ENCODE data around the gene OPN1SW. TPM values are rescaled to one million over a fixed set of nuclear protein-coding genes. Genes with fewer than 3 reads are reported as not detected.

The OPN1SW gene
- polyA plus RNA-seq, 4 donors: 0.13 TPM; not detected in 3

GRCh38 chr7:128810997-128811396 is 35.4 kb upstream of the OPN1SW start:
- peaks cover 0 to 9% (median 0%) of the 10 kb centered on the region in 3 donors for H3K4me1 ChIP-seq (ENCODE audit: control insufficient read depth in 3 of 3, insufficient read depth in 2 of 3, low read depth in 1 of 3, low read length in 2 of 3)
- H3K36me3 ChIP-seq (ENCODE audit: control insufficient read depth in 3 of 3, insufficient read depth in 2 of 3, low read depth in 1 of 3, low read length in 3 of 3): peaks cover 0 to 6% (median 0%) of the 10 kb centered on the region in 3 donors
- 84 to 92% (median 92%) methylated on average over 3 of the region's 3 CpGs for WGBS, 3 donors
- H3K27ac ChIP-seq (ENCODE audit: low read depth in 1 of 3, low read length in 2 of 3): no peak overlapping the region
- DNase-seq: no peak
- no peaks in the 10 kb centered on the region for H3K27me3 ChIP-seq (ENCODE audit: control insufficient read depth in 3 of 3, insufficient read depth in 3 of 3, low read length in 3 of 3)
- FAIRE-seq: no peak
- no peak overlapping the region for H3K4me3 ChIP-seq (ENCODE audit: low read depth in 1 of 3, low read length in 3 of 3)
- no peaks in the 10 kb centered on the region for H3K9me3 ChIP-seq (ENCODE audit: control insufficient read depth in 2 of 2, insufficient read depth in 1 of 2, low read depth in 1 of 2, low read length in 1 of 2)

GRCh38 chr7:128810473-128810872 is 34.9 kb upstream of the OPN1SW start:
- Histone ChIP-seq H3K27ac (ENCODE audit: low read depth in 1 of 3, low read length in 2 of 3) (no peak overlapping the region), H3K9me3 (ENCODE audit: control insufficient read depth in 2 of 2, insufficient read depth in 1 of 2, low read depth in 1 of 2, low read length in 1 of 2) (no peaks in the 10 kb centered on the region), H3K4me1 (ENCODE audit: control insufficient read depth in 3 of 3, insufficient read depth in 2 of 3, low read depth in 1 of 3, low read length in 2 of 3) (peaks cover 0 to 9% (median 0%) of the 10 kb centered on the region in 3 donors), H3K27me3 (ENCODE audit: control insufficient read depth in 3 of 3, insufficient read depth in 3 of 3, low read length in 3 of 3) (no peaks in the 10 kb centered on the region), H3K4me3 (ENCODE audit: low read depth in 1 of 3, low read length in 3 of 3) (no peak overlapping the region), H3K36me3 (ENCODE audit: control insufficient read depth in 3 of 3, insufficient read depth in 2 of 3, low read depth in 1 of 3, low read length in 3 of 3) (peaks cover 0 to 6% (median 0%) of the 10 kb centered on the region in 3 donors)
- no peak for FAIRE-seq
- WGBS, 3 donors: 86 to 90% (median 87%) methylated on average over 2 of the region's 2 CpGs
- no peak for DNase-seq

GRCh38 chr7:128809363-128809762 is 33.8 kb upstream of the OPN1SW start:
- H3K36me3 ChIP-seq (ENCODE audit: control insufficient read depth in 3 of 3, insufficient read depth in 2 of 3, low read depth in 1 of 3, low read length in 3 of 3): peaks cover 0 to 9% (median 0%) of the 10 kb centered on the region in 3 donors
- no peak for FAIRE-seq
- H3K9me3 ChIP-seq (ENCODE audit: control insufficient read depth in 2 of 2, insufficient read depth in 1 of 2, low read depth in 1 of 2, low read length in 1 of 2): no peaks in the 10 kb centered on the region
- no peaks in the 10 kb centered on the region for H3K27me3 ChIP-seq (ENCODE audit: control insufficient read depth in 3 of 3, insufficient read depth in 3 of 3, low read length in 3 of 3)
- H3K4me1 ChIP-seq (ENCODE audit: control insufficient read depth in 3 of 3, insufficient read depth in 2 of 3, low read depth in 1 of 3, low read length in 2 of 3): peaks cover 0 to 9% (median 0%) of the 10 kb centered on the region in 3 donors
- no peak overlapping the region for H3K27ac ChIP-seq (ENCODE audit: low read depth in 1 of 3, low read length in 2 of 3)
- DNase-seq: no peak
- no peak overlapping the region for H3K4me3 ChIP-seq (ENCODE audit: low read depth in 1 of 3, low read length in 3 of 3)
- WGBS, 3 donors: 75 to 86% (median 82%) methylated on average over 3 of the region's 3 CpGs

GRCh38 chr7:128807191-128807590 is 31.6 kb upstream of the OPN1SW start:
- FAIRE-seq (no peak), DNase-seq (no peak)
- Histone ChIP-seq H3K9me3 (ENCODE audit: control insufficient read depth in 2 of 2, insufficient read depth in 1 of 2, low read depth in 1 of 2, low read length in 1 of 2) (no peaks in the 10 kb centered on the region), H3K4me3 (ENCODE audit: low read depth in 1 of 3, low read length in 3 of 3) (no peak overlapping the region), H3K27me3 (ENCODE audit: control insufficient read depth in 3 of 3, insufficient read depth in 3 of 3, low read length in 3 of 3) (no peaks in the 10 kb centered on the region), H3K4me1 (ENCODE audit: control insufficient read depth in 3 of 3, insufficient read depth in 2 of 3, low read depth in 1 of 3, low read length in 2 of 3) (no peaks in the 10 kb centered on the region), H3K36me3 (ENCODE audit: control insufficient read depth in 3 of 3, insufficient read depth in 2 of 3, low read depth in 1 of 3, low read length in 3 of 3) (peaks cover 0 to 9% (median 0%) of the 10 kb centered on the region in 3 donors), H3K27ac (ENCODE audit: low read depth in 1 of 3, low read length in 2 of 3) (no peak overlapping the region)
- 83 to 90% (median 85%) methylated on average over 8 of the region's 8 CpGs for whole genome bisulfite sequencing, 3 donors

- Histone ChIP-seq H3K9me3 (ENCODE audit: control insufficient read depth in 2 of 2, insufficient read depth in 1 of 2, low read depth in 1 of 2, low read length in 1 of 2) (no peaks in the 10 kb centered on the region), H3K27ac (ENCODE audit: low read depth in 1 of 3, low read length in 2 of 3) (no peak overlapping the region), H3K4me1 (ENCODE audit: control insufficient read depth in 3 of 3, insufficient read depth in 2 of 3, low read depth in 1 of 3, low read length in 2 of 3) (peaks cover 0 to 5% (median 0%) of the 10 kb centered on the region in 3 donors), H3K4me3 (ENCODE audit: low read depth in 1 of 3, low read length in 3 of 3) (no peak overlapping the region), H3K36me3 (ENCODE audit: control insufficient read depth in 3 of 3, insufficient read depth in 2 of 3, low read depth in 1 of 3, low read length in 3 of 3) (peaks cover 0 to 5% (median 0%) of the 10 kb centered on the region in 3 donors), H3K27me3 (ENCODE audit: control insufficient read depth in 3 of 3, insufficient read depth in 3 of 3, low read length in 3 of 3) (no peaks in the 10 kb centered on the region)
- DNase-seq: no peak
- FAIRE-seq: no peak
- 92 to 94% (median 93%) methylated on average over 5 of the region's 5 CpGs for WGBS, 3 donors
Observed at GRCh38 chr7:128805225-128805624, 29.6 kb upstream of the OPN1SW start.

- no peak overlapping the region for H3K4me3 ChIP-seq (ENCODE audit: low read depth in 1 of 3, low read length in 3 of 3)
- FAIRE-seq (no peak), DNase-seq (no peak)
- no peaks in the 10 kb centered on the region for H3K27me3 ChIP-seq (ENCODE audit: control insufficient read depth in 3 of 3, insufficient read depth in 3 of 3, low read length in 3 of 3)
- WGBS, 3 donors: 83 to 86% (median 85%) methylated on average over 6 of the region's 6 CpGs
- peaks cover 0 to 5% (median 0%) of the 10 kb centered on the region in 3 donors for H3K4me1 ChIP-seq (ENCODE audit: control insufficient read depth in 3 of 3, insufficient read depth in 2 of 3, low read depth in 1 of 3, low read length in 2 of 3)
- peaks cover 0 to 3% (median 0%) of the 10 kb centered on the region in 3 donors for H3K36me3 ChIP-seq (ENCODE audit: control insufficient read depth in 3 of 3, insufficient read depth in 2 of 3, low read depth in 1 of 3, low read length in 3 of 3)
- no peaks in the 10 kb centered on the region for H3K9me3 ChIP-seq (ENCODE audit: control insufficient read depth in 2 of 2, insufficient read depth in 1 of 2, low read depth in 1 of 2, low read length in 1 of 2)
- no peak overlapping the region for H3K27ac ChIP-seq (ENCODE audit: low read depth in 1 of 3, low read length in 2 of 3)
Observed at GRCh38 chr7:128804484-128804883, 28.9 kb upstream of the OPN1SW start.

- no peak overlapping the region for H3K27ac ChIP-seq (ENCODE audit: low read depth in 1 of 3, low read length in 2 of 3)
- H3K4me3 ChIP-seq (ENCODE audit: low read depth in 1 of 3, low read length in 3 of 3): no peak overlapping the region
- no peak for DNase-seq
- peaks cover 0 to 5% (median 0%) of the 10 kb centered on the region in 3 donors for H3K4me1 ChIP-seq (ENCODE audit: control insufficient read depth in 3 of 3, insufficient read depth in 2 of 3, low read depth in 1 of 3, low read length in 2 of 3)
- FAIRE-seq: no peak
- no peaks in the 10 kb centered on the region for H3K9me3 ChIP-seq (ENCODE audit: control insufficient read depth in 2 of 2, insufficient read depth in 1 of 2, low read depth in 1 of 2, low read length in 1 of 2)
- peaks cover 0 to 3% (median 0%) of the 10 kb centered on the region in 3 donors for H3K36me3 ChIP-seq (ENCODE audit: control insufficient read depth in 3 of 3, insufficient read depth in 2 of 3, low read depth in 1 of 3, low read length in 3 of 3)
- no peaks in the 10 kb centered on the region for H3K27me3 ChIP-seq (ENCODE audit: control insufficient read depth in 3 of 3, insufficient read depth in 3 of 3, low read length in 3 of 3)
- WGBS, 3 donors: 78 to 84% (median 79%) methylated on average over 2 of the region's 2 CpGs
Observed at GRCh38 chr7:128801667-128802418, 26.2 kb upstream of the OPN1SW start.

- H3K27me3 ChIP-seq (ENCODE audit: control insufficient read depth in 3 of 3, insufficient read depth in 3 of 3, low read length in 3 of 3): no peaks in the 10 kb centered on the region
- H3K27ac ChIP-seq (ENCODE audit: low read depth in 1 of 3, low read length in 2 of 3): no peak overlapping the region
- peak overlapping the region in 1 of 3 donors; percentile 26 for H3K4me3 ChIP-seq (ENCODE audit: low read depth in 1 of 3, low read length in 3 of 3)
- DNase-seq (peak; percentile 84 to 91), FAIRE-seq (no peak)
- H3K9me3 ChIP-seq (ENCODE audit: control insufficient read depth in 2 of 2, insufficient read depth in 1 of 2, low read depth in 1 of 2, low read length in 1 of 2): no peaks in the 10 kb centered on the region
- WGBS, 3 donors: 29 to 73% (median 43%) methylated on average over 9 of the region's 9 CpGs
- peaks cover 0 to 3% (median 0%) of the 10 kb centered on the region in 3 donors for H3K36me3 ChIP-seq (ENCODE audit: control insufficient read depth in 3 of 3, insufficient read depth in 2 of 3, low read depth in 1 of 3, low read length in 3 of 3)
- peaks cover 0 to 5% (median 0%) of the 10 kb centered on the region in 3 donors for H3K4me1 ChIP-seq (ENCODE audit: control insufficient read depth in 3 of 3, insufficient read depth in 2 of 3, low read depth in 1 of 3, low read length in 2 of 3)
Observed at GRCh38 chr7:128801003-128801402, 25.4 kb upstream of the OPN1SW start.
